Neural cell (in vitro differentiated cells): Measurements from ENCODE around the gene ANKIB1. TPM values are rescaled to one million over a fixed set of nuclear protein-coding genes. Genes with fewer than 3 reads are reported as not detected.

Experiments used
- H2AFZ ChIP-seq: fragments of 200-600, 300-800 bp; sonication (generic), shearing (Covaris generic); 2 replicates; pipeline ENCODE4 v1.6.0; 2014; ENCODE audit warnings: low read depth, mild to moderate bottlenecking, antibody characterized with exemption, low read length, moderate library complexity
- H3F3A ChIP-seq: fragments of 200-600 bp; shearing (Covaris generic); 2 replicates; pipeline ENCODE4 v1.6.1; 2016; ENCODE audit warnings: mild to moderate bottlenecking, moderate library complexity, mixed read lengths, antibody characterized with exemption, low read length; ENCODE audit not compliant: insufficient read depth, poor library complexity, severe bottlenecking
- H3K27ac ChIP-seq: fragments of 200-600, 300-800 bp; sonication (generic), shearing (Covaris generic); 2 replicates; pipeline ENCODE4 v1.5.1; 2014; ENCODE audit warnings: mild to moderate bottlenecking, low read length, moderate library complexity
- H3K27me3 ChIP-seq: fragments of 300-800, 200-600 bp; sonication (generic), shearing (Covaris generic); 2 replicates; pipeline ENCODE4 v1.6.0; 2014; ENCODE audit warnings: mild to moderate bottlenecking, low read depth, low read length, moderate library complexity; ENCODE audit not compliant: insufficient read depth
- H3K36me3 ChIP-seq: fragments of 300-800, 200-600 bp; sonication (generic), shearing (Covaris generic); 2 replicates; pipeline ENCODE4 v1.5.1; 2014; ENCODE audit warnings: mild to moderate bottlenecking, antibody characterized with exemption, low read length, moderate library complexity; ENCODE audit not compliant: insufficient read depth
- H3K4me2 ChIP-seq: fragments of 300-800, 200-600 bp; sonication (generic), shearing (Covaris generic); 2 replicates; pipeline ENCODE4 v1.6.0; 2014; ENCODE audit warnings: mild to moderate bottlenecking, low read length
- H3K4me3 ChIP-seq: fragments of 300-800, 200-600 bp; sonication (generic), shearing (Covaris generic); 2 replicates; pipeline ENCODE4 v1.5.1; 2014; ENCODE audit warnings: mild to moderate bottlenecking, low read length, moderate library complexity
- H3K79me2 ChIP-seq: fragments of 200-600 bp; shearing (Covaris generic); replicated peaks from 2 replicates; pipeline ENCODE4 v1.6.0; 2014; ENCODE audit warnings: mild to moderate bottlenecking, low read length, moderate library complexity; ENCODE audit not compliant: insufficient read depth
- H3K9ac ChIP-seq: fragments of 300-800, 200-600 bp; sonication (generic), shearing (Covaris generic); 2 replicates; pipeline ENCODE4 v1.6.1; 2016; ENCODE audit warnings: mild to moderate bottlenecking, low read length, mixed read lengths
- H3K9me2 ChIP-seq: fragments of 200-600 bp; shearing (Covaris generic); 2 replicates; pipeline ENCODE4 v1.6.1; 2016; ENCODE audit warnings: mild to moderate bottlenecking, low read length, mixed read lengths; ENCODE audit not compliant: insufficient read depth
- H3K9me3 ChIP-seq: fragments of 200-600, 300-800 bp; sonication (generic), shearing (Covaris generic); 2 replicates; pipeline ENCODE4 v1.6.1; 2016; ENCODE audit warnings: mild to moderate bottlenecking, mixed run types, low read length, moderate library complexity, mixed read lengths
- H4K20me1 ChIP-seq: fragments of 200-600 bp; shearing (Covaris generic); 2 replicates; pipeline ENCODE4 v1.6.1; 2016; ENCODE audit warnings: mild to moderate bottlenecking, mixed run types; ENCODE audit not compliant: insufficient read depth
- EP300 ChIP-seq: fragments of 450-650 bp; conservative IDR thresholded peaks from 2 replicates; pipeline ENCODE4 v1.6.1; 2014; ENCODE audit warnings: antibody characterized with exemption, mild to moderate bottlenecking, moderate library complexity; ENCODE audit not compliant: poor library complexity, severe bottlenecking
- EZH2 ChIP-seq: fragments of 200-600, 300-800 bp; shearing (Covaris generic), sonication (generic); IDR thresholded peaks from 2 replicates; pipeline ENCODE4 v1.6.1; 2014; ENCODE audit warnings: antibody characterized with exemption, low read length, borderline replicate concordance, mild to moderate bottlenecking; ENCODE audit not compliant: insufficient read depth, poor library complexity, severe bottlenecking
- MXI1 ChIP-seq: fragments of 450-650 bp; conservative IDR thresholded peaks from 2 replicates; pipeline ENCODE4 v1.6.1; 2014; ENCODE audit warnings: antibody characterized with exemption, mild to moderate bottlenecking; ENCODE audit not compliant: poor library complexity, severe bottlenecking
- POLR2AphosphoS5 ChIP-seq: IDR thresholded peaks from 2 replicates; pipeline ENCODE4 v1.6.1; 2012
- RAD21 ChIP-seq: fragments of 450-650 bp; conservative IDR thresholded peaks from 2 replicates; pipeline ENCODE4 v1.6.1; 2014; ENCODE audit warnings: antibody characterized with exemption, mild to moderate bottlenecking, moderate library complexity
- SMC3 ChIP-seq: fragments of 450-650 bp; conservative IDR thresholded peaks from 2 replicates; pipeline ENCODE4 v1.6.1; 2014; ENCODE audit warnings: antibody characterized with exemption, mild to moderate bottlenecking, moderate library complexity; ENCODE audit not compliant: poor library complexity
- TAF1 ChIP-seq: IDR thresholded peaks from 2 replicates; pipeline ENCODE4 v1.6.1; 2012; ENCODE audit warnings: low read depth
- polyA plus RNA-seq: library from polyadenylated mRNA; depleted of rRNA; stranded (reverse); fragments of >200 nt; gene quantifications from 2 replicates; pipeline ENCODE4 v1.2.3, GENCODE V29; 2014
- TF ChIP-seq, protein P1 (sequence below): fragments of 450-650 bp; IDR thresholded peaks from 2 replicates; pipeline ENCODE4 v1.5.1; 2014; ENCODE audit warnings: antibody characterized with exemption, mild to moderate bottlenecking, moderate library complexity; ENCODE audit not compliant: poor library complexity, severe bottlenecking
- TF ChIP-seq, protein P2 (sequence below): IDR thresholded peaks from 2 replicates; pipeline ENCODE4 v1.6.1; 2012; ENCODE audit warnings: borderline replicate concordance

ANKIB1 gene
- polyA plus RNA-seq, 1 donor from 2014 or later = 83.0 TPM

DNA sequence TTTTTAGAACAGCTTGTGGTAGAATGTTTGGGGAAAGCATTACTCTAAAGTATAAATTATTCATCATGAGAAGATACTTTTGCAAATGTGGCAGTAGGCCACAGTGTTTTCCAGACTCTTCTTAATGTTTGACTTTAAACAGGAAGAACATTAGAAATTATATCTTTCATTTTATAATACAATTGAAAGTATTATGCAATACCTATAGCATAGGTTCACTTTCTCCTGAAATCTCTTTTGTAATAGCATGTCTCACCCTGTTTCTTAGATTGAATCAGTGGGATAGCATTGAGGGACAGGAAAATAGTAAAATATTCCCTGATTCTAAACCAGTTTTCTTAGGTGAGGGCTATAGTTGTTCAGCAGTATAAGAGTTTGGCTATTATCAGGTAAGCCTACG, 23.1 kb downstream of the ANKIB1 start:
- Histone ChIP-seq H3K27me3 (no peaks in the 10 kb centered on the region), H3K9me3 (peaks cover 6% of the 10 kb centered on the region), H3K36me3 (no peaks in the 10 kb centered on the region), H3K4me2 (no peak overlapping the region), H3F3A (no peaks in the 10 kb centered on the region), H3K79me2 (peaks cover 30% of the 10 kb centered on the region), H2AFZ (no peak overlapping the region), H3K9me2 (no peaks in the 10 kb centered on the region), H3K4me3 (no peak overlapping the region), H4K20me1 (no peaks in the 10 kb centered on the region), H3K27ac (no peak overlapping the region), H3K9ac (no peak overlapping the region)
- TF ChIP-seq MXI1 (no peak), POLR2AphosphoS5 (no peak), EZH2 (no peak), EP300 (no peak), SMC3 (no peak), RAD21 (no peak), TAF1 (no peak)
- TF ChIP-seq, protein P1, sequence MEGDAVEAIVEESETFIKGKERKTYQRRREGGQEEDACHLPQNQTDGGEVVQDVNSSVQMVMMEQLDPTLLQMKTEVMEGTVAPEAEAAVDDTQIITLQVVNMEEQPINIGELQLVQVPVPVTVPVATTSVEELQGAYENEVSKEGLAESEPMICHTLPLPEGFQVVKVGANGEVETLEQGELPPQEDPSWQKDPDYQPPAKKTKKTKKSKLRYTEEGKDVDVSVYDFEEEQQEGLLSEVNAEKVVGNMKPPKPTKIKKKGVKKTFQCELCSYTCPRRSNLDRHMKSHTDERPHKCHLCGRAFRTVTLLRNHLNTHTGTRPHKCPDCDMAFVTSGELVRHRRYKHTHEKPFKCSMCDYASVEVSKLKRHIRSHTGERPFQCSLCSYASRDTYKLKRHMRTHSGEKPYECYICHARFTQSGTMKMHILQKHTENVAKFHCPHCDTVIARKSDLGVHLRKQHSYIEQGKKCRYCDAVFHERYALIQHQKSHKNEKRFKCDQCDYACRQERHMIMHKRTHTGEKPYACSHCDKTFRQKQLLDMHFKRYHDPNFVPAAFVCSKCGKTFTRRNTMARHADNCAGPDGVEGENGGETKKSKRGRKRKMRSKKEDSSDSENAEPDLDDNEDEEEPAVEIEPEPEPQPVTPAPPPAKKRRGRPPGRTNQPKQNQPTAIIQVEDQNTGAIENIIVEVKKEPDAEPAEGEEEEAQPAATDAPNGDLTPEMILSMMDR = no peak
- TF ChIP-seq, protein P2, sequence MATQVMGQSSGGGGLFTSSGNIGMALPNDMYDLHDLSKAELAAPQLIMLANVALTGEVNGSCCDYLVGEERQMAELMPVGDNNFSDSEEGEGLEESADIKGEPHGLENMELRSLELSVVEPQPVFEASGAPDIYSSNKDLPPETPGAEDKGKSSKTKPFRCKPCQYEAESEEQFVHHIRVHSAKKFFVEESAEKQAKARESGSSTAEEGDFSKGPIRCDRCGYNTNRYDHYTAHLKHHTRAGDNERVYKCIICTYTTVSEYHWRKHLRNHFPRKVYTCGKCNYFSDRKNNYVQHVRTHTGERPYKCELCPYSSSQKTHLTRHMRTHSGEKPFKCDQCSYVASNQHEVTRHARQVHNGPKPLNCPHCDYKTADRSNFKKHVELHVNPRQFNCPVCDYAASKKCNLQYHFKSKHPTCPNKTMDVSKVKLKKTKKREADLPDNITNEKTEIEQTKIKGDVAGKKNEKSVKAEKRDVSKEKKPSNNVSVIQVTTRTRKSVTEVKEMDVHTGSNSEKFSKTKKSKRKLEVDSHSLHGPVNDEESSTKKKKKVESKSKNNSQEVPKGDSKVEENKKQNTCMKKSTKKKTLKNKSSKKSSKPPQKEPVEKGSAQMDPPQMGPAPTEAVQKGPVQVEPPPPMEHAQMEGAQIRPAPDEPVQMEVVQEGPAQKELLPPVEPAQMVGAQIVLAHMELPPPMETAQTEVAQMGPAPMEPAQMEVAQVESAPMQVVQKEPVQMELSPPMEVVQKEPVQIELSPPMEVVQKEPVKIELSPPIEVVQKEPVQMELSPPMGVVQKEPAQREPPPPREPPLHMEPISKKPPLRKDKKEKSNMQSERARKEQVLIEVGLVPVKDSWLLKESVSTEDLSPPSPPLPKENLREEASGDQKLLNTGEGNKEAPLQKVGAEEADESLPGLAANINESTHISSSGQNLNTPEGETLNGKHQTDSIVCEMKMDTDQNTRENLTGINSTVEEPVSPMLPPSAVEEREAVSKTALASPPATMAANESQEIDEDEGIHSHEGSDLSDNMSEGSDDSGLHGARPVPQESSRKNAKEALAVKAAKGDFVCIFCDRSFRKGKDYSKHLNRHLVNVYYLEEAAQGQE = no peak

DNA sequence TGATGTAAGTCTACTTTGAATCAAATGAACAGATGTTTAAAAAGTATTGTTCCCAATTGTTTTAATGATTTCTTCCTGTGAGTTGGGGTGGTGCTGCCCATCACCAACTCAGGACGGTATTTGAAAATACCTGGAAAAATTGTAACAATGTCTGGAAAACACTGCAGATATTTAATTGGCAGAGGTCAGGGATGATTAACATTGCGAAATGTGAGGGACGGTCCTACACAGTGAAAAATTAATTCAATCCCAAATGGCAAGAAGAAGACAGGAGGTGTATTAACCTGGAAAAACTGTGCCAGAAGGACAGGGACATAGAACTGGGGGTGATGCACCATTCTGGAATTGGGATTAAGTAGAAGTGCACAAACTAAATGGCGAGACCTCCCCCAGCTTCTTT, 29.6 kb downstream of the ANKIB1 start:
- H3K4me3 ChIP-seq = no peak overlapping the region
- H3K27me3 ChIP-seq = no peaks in the 10 kb centered on the region
- H2AFZ ChIP-seq = no peak overlapping the region
- H4K20me1 ChIP-seq = no peaks in the 10 kb centered on the region
- no peak for TF ChIP-seq POLR2AphosphoS5
- TF ChIP-seq, protein P2 = no peak
- TF ChIP-seq SMC3 = no peak
- TF ChIP-seq EZH2 = no peak
- no peak for TF ChIP-seq EP300
- TF ChIP-seq MXI1 = no peak
- TF ChIP-seq, protein P1 = no peak
- no peak for TF ChIP-seq RAD21
- TF ChIP-seq TAF1 = no peak
- H3K9me2 ChIP-seq = no peaks in the 10 kb centered on the region
- no peak overlapping the region for H3K4me2 ChIP-seq
- no peaks in the 10 kb centered on the region for H3K36me3 ChIP-seq
- peaks cover 6% of the 10 kb centered on the region for H3K9me3 ChIP-seq
- H3K27ac ChIP-seq = no peak overlapping the region
- no peaks in the 10 kb centered on the region for H3F3A ChIP-seq
- peaks cover 14% of the 10 kb centered on the region for H3K79me2 ChIP-seq
- no peak overlapping the region for H3K9ac ChIP-seq
